Osteoblast (primary cell): ENCODE results near the gene ASNSD1. TPM values are rescaled to one million over a fixed set of nuclear protein-coding genes. Genes with fewer than 3 reads are reported as not detected.
A peak's percentile ranks its signal among the peaks of the same experiment; 100 is the strongest.
"Not testable (repeated sequence)": the region's sequence is repeated elsewhere in the genome, so short reads cannot be mapped to it uniquely, and the experiment has no call there.

ENCODE experiments used
- DNase-seq: peaks from one replicate; pipeline ENCODE4 v3.0.0; 2011; ENCODE audit warnings: low spot score, mixed read lengths; ENCODE audit not compliant: insufficient read length; ENCODE audit errors: missing footprints
- H2AFZ ChIP-seq: 2 replicates; pipeline ENCODE4 v1.6.0; 2011; ENCODE audit warnings: mild to moderate bottlenecking, low read length
- H3K27ac ChIP-seq: 2 replicates; pipeline ENCODE4 v1.5.1; 2011; ENCODE audit warnings: mild to moderate bottlenecking, low read depth, low read length, moderate library complexity
- H3K27me3 ChIP-seq: 2 replicates; pipeline ENCODE4 v1.6.0; 2012; ENCODE audit warnings: mild to moderate bottlenecking, control low read depth, inconsistent platforms, low read length, moderate library complexity; ENCODE audit not compliant: insufficient read depth
- H3K36me3 ChIP-seq: 2 replicates; pipeline ENCODE4 v1.5.1; 2011; ENCODE audit warnings: mild to moderate bottlenecking, low read length, control low read depth, moderate library complexity; ENCODE audit not compliant: insufficient read depth
- H3K4me1 ChIP-seq: 2 replicates; pipeline ENCODE4 v1.5.1; 2011; ENCODE audit warnings: mild to moderate bottlenecking, low read length, control low read depth, moderate library complexity; ENCODE audit not compliant: insufficient read depth
- H3K4me2 ChIP-seq: 2 replicates; pipeline ENCODE4 v1.6.0; 2011; ENCODE audit warnings: mild to moderate bottlenecking, low read length; ENCODE audit not compliant: insufficient read depth
- H3K4me3 ChIP-seq: fragments of 200-600 bp; sonication (generic); 3 replicates; pipeline ENCODE4 v1.5.1; 2012; ENCODE audit warnings: mild to moderate bottlenecking, low read length, inconsistent platforms; ENCODE audit not compliant: insufficient read depth
- H3K79me2 ChIP-seq: 2 replicates; pipeline ENCODE4 v1.6.0; 2012; ENCODE audit warnings: mild to moderate bottlenecking, low read length, control low read depth, inconsistent platforms; ENCODE audit not compliant: insufficient read depth
- H3K9me3 ChIP-seq: 2 replicates; pipeline ENCODE4 v1.5.1; 2011; ENCODE audit warnings: low read depth, low read length, control low read depth
- H4K20me1 ChIP-seq: 2 replicates; pipeline ENCODE4 v1.6.0; 2012; ENCODE audit warnings: mild to moderate bottlenecking, low read length, control low read depth; ENCODE audit not compliant: insufficient read depth
- CTCF ChIP-seq: IDR thresholded peaks from 2 replicates; pipeline ENCODE4 v1.5.1; 2011; ENCODE audit warnings: mild to moderate bottlenecking, low read depth, low read length, moderate library complexity; ENCODE audit errors: extremely low read depth
- total RNA-seq: library from RNA; depleted of rRNA; stranded (reverse); fragments of >200 nt; gene quantifications from 2 replicates; pipeline ENCODE4 v1.2.3, GENCODE V29; 2012

ASNSD1 gene
- total RNA-seq, 1 donor = 81.8 TPM

DNA sequence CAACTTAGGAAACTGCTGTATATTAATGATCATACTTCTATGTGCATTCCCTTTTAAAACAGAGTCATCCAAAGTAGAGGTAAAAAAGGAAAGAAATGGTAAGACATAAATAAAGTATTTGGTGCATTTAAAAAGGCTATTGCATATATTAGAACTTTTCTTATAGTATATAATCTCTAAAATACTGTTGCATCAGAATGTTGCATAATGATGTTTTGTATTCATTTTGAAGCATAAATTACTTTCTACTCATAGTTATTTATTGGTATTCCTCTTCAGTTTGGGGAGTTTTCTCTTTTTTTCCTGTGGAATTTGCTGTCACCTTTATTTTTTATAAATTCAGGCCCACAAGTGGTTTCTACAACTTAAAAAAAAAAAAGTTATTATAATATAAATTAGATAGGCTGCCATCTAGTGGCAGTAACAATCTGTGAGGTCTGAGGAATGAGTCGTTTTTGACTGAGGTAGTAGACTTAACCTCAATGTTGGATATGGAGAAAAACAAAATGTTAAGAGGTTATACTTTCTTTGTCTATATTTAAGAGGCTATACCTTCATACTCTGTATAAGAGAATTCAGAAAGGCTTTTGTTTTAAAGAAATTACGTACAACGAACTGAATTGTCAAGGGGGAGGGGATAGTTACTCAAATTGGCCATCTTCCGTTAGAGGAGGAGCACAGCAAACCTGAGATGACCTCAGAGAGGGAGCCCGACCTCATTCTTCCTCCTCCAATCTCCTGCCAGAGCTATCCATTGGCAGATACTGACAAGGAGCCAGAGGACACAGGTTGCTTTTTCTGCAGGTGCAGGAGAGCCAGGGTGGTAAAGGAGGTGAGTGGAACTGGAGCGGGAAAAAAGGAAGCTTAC is 37.0 kb downstream of the ASNSD1 start:
- Histone ChIP-seq H3K27ac (no peak overlapping the region), H3K36me3 (no peaks in the 10 kb centered on the region), H3K4me2 (no peak overlapping the region), H3K79me2 (no peaks in the 10 kb centered on the region), H3K27me3 (no peaks in the 10 kb centered on the region), H3K9me3 (no peaks in the 10 kb centered on the region), H4K20me1 (no peaks in the 10 kb centered on the region), H3K4me3 (peak overlapping the region; percentile 31), H2AFZ (peak overlapping the region; percentile 42), H3K4me1 (no peaks in the 10 kb centered on the region)
- DNase-seq = no peak
- peak; percentile 56 for TF ChIP-seq CTCF

DNA sequence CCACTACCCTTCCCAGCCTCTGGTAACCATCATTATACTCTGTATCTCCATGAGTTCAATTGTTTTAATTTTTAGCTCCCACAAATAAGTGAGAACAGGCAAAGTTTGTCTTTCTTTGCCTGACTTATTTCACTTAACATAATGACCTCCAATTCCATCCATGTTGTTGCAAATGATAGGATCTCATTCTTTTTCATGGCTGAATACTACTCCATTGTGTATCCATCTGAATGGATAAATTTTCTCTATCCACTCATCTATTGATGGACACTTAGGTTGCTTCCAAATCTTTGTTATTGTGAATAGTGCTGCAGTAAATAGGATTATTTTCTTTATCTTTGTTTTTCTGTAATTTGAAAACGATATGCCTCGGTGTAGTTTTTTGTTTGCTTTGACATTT is 39.4 kb downstream of the ASNSD1 start:
- DNase-seq = no peak
- Histone ChIP-seq H3K27me3 (no peaks in the 10 kb centered on the region), H3K36me3 (no peaks in the 10 kb centered on the region), H3K4me1 (no peaks in the 10 kb centered on the region), H4K20me1 (no peaks in the 10 kb centered on the region), H3K9me3 (no peaks in the 10 kb centered on the region), H3K79me2 (no peaks in the 10 kb centered on the region), H3K27ac (no peak overlapping the region), H3K4me2 (no peak overlapping the region), H3K4me3 (no peak overlapping the region), H2AFZ (no peak overlapping the region)
- no peak for TF ChIP-seq CTCF

GRCh38 chr2:189702071-189702470 is 40.8 kb downstream of the ASNSD1 start:
- H3K27me3 ChIP-seq = no peaks in the 10 kb centered on the region
- H3K4me3 ChIP-seq = no peak overlapping the region
- no peaks in the 10 kb centered on the region for H3K4me1 ChIP-seq
- H3K79me2 ChIP-seq = no peaks in the 10 kb centered on the region
- no peak overlapping the region for H3K4me2 ChIP-seq
- no peak for DNase-seq
- no peak overlapping the region for H2AFZ ChIP-seq
- no peaks in the 10 kb centered on the region for H3K36me3 ChIP-seq
- no peaks in the 10 kb centered on the region for H3K9me3 ChIP-seq
- TF ChIP-seq CTCF = peak; percentile 34
- H4K20me1 ChIP-seq = no peaks in the 10 kb centered on the region
- no peak overlapping the region for H3K27ac ChIP-seq

- Histone ChIP-seq H3K9me3 (no peaks in the 10 kb centered on the region), H3K79me2 (no peaks in the 10 kb centered on the region), H3K27me3 (no peaks in the 10 kb centered on the region), H3K4me3 (no peak overlapping the region), H3K27ac (no peak overlapping the region), H3K4me2 (no peak overlapping the region), H2AFZ (no peak overlapping the region), H3K4me1 (no peaks in the 10 kb centered on the region), H4K20me1 (no peaks in the 10 kb centered on the region), H3K36me3 (peaks cover 5% of the 10 kb centered on the region)
- no peak for TF ChIP-seq CTCF
- no peak for DNase-seq
Observed at GRCh38 chr2:189709501-189710221, 48.4 kb downstream of the ASNSD1 start.

- not testable (repeated sequence) for H3K4me1 ChIP-seq, DNase-seq
Observed at GRCh38 chr2:189717593-189717992, 56.3 kb downstream of the ASNSD1 start.

More at GRCh38 chr2:189717593-189717992, 56.3 kb downstream of the ASNSD1 start:
- H3K9me3 ChIP-seq, H3K27ac ChIP-seq, H3K4me2 ChIP-seq, H3K36me3 ChIP-seq, H3K27me3 ChIP-seq, H3K4me3 ChIP-seq, H3K79me2 ChIP-seq, H2AFZ ChIP-seq, H4K20me1 ChIP-seq: not testable (repeated sequence)
